Fibroblast of skin of back (primary cell): ENCODE results near the gene FOXL3.

Source experiments
- DNase-seq: peaks from one replicate; pipeline ENCODE4 v3.0.0-alpha.2; 2013

FOXL3 gene

DNA sequence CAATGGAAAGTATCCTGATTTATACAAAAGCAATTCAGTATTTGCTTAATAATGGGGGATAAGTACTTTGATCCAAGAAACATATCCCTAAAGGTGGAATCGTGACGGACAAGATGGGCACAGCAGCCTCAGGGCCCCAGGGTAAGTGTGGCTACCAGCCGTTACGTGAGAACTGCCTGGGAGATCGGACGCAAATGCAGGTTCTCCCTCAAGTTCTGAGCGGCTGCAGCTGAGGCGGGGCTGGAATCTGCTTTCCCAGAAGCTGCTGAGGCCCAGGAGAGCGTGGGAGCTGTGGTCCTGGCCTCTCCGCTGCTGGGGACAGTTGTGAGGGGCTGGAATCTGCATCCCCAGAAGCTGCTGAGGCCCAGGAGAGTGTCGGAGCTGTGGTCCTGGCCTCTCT is 13.5 kb downstream of the FOXL3 start:
- DNase-seq = no peak

DNA sequence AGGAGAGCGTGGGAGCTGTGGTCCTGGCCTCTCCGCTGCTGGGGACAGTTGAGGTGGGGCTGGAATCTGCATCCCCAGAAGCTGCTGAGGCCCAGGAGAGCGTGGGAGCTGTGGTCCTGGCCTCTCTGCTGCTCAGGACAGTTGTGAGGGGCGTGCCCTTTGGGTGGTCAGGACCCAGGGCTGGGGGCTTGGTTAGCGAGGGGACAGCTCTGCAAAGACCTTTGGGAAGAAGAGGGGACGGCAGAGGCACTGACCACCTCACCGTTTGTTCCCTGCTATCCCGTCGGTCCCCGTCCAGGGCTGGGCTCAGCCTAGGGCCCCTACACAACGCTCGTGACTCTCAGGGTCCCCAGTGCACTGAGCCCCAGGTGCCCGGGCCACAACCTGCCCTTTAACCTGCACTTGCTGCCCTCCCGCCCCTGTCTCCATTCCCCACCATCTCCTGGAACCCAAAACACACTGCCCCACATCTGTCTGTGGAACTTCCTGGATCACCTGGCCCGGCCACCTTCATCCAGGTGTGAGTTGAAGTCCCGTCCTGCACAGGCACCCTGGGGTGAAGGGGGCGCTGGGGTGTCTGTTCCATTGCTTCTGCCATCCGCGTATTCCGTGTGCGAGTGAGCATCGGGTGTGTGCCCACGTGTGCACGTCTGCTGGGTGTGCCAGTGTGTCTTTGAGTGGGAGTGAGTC is 14.1 kb downstream of the FOXL3 start:
- no peak for DNase-seq

DNA sequence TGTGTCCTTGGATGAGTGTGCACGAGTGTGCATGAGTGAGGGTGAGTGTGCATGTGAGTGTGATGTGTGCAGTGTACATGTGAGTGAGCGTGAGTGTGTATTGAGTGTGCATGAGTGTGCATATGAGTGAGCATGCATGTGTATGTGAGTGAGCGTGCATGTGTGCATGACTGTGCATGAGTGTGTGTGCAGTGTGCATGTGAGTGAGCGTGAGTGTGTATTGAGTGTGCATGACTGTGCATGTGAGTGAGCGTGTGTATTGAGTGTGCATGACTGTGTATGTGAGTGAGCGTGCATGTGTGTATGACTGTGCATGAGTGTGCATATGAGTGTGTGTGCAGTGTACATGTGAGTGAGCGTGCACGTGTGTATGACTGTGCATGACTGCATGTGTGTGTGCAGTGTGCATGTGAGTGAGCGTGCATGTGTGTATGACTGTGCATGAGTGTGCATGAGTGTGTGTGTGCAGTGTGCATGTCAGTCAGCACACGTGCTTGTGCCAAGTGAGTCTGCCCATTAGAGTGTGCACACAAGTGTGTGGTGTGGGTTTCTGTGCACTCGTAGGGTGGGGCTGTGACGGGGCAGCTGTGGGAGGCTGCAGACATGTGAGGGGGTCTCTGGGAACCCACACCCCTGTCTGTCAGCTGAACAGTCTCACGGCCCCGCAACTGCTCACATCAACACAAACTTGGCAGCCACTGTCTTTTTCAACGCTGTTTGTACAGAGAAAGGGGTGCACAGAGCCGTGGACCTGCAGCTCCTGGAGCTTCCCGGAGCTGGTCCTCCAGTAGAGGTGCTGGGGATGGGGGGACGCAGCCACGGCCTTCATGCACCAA is 14.8 kb downstream of the FOXL3 start:
- no peak for DNase-seq

DNA sequence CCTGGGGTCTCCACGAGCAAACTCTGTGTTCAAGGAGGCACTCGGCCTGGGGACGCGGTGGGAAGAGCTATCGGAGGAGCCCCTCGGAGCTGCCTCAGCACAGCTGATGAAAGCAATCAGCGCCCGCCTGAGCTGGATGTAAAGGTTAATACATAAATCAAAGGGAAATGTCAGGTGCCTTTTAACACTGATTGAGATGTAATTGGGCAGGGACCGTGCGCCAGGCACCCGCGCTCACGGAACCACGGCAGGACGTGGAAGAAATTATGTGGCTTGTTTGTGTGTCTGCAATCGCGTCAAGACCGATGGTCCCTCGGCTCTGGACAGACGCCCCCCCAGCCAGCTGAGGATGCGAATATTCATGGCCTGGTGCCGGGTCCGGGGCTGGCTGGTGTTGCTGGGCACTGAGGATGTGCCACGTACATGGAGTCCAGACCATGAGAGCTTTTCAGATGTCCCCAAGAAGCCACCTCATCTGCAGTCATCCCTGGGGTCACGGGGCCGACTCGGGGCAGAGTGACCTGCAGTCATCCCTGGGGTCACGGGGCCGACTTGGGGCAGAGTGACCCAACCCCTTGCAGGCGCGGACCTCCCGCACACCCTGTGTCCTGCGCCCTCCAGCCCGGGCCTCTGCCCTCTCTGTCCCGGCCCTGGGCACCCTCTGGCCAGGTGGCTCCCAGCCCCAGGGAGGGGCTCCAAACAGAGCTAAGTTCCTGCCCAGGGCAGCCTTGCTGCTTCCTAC is 15.6 kb downstream of the FOXL3 start:
- DNase-seq = no peak

DNA sequence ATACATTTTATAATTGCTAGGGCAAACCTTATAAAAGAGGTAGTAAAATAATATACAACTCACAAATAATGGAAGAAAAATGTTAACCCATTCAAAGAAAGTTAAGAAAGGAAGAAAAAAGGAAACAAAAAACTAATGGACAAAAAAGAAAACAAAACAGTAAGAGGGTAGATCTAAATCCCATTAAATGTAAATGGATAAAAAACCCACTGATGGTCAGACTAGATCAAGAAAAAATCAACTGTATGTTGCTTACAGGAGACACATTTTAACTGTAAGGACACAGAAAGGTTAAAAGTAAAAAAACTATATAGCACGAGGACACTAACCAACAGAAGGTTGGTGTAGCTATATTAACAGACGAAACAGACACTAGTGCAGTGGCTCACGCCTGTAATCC is 18.0 kb downstream of the FOXL3 start:
- no peak for DNase-seq

DNA sequence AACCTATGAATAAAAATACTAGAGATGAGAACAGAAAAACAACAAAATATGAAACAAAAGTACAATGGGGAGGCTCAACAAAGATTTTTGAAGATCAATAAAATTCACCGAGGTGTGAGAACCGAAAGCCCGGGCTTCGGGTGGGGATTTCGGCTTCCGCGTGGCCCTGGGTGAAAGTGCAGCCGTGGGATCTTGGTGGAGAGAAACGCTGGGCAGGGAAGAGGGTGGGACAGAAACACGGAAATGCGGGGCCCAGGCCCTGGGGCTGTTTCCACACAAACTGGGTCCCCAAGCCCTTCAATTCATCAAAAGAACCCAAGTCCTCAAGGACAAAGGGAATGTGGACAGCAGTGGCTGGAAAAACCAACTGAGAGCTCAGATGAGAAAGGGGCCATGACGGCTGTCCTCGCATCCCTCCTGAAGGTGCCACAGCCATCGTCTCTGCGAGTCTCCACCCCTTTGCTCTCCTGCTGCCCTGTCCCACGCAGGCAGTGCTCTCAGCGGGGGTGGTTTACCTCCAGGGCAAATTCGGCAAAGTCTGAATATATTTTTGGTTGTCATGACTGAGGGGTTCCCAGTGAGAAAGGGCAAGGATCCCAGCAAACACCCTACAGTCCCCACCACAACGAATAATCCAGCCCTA is 19.7 kb downstream of the FOXL3 start:
- no peak for DNase-seq

DNA sequence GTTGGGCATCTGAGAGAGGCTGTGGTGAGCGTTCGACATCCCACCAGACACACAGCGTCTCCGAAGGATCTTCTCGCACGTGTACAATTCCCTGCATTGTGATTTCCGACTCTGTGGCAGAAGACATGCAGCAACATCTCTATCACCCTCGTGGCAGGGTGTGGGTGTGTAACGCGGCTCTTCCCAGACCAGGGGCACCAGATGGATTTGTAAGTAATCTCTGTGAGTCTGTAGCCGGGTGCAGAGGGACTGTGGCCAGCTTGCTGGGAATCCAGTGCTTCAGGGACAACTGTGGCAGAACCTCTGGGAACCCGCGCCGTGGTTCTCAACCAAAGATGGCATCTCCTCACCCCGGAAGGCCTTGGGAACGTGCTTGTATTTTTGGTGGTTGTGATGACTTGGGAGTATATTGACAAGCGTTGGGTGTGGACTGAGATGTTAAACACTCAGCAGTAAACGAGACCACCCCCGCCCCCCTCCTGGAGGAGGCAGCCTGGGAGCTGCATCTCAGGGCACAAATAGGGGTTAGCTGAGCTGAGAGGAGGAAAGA is 21.2 kb downstream of the FOXL3 start:
- no peak for DNase-seq

DNA sequence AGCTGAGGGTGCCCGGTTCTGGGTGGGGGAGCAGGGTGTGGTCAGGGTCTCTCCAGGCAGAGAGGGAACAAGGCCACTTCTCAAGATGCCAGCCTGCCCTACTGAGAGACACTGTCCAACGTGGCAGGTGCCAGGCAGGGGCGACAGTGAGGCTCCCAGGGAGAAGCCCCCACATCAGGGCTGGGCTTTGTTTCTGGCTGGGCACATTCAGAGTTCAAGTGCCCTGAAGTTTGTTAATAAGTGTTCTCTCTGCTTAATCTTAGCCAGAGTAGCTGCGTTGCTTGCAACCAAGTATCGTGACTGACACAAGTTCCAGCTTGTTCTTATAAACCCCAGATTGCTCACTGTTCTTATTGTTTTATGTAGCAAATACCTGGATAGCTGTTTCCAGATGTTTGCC is 21.8 kb downstream of the FOXL3 start:
- DNase-seq = no peak

DNA sequence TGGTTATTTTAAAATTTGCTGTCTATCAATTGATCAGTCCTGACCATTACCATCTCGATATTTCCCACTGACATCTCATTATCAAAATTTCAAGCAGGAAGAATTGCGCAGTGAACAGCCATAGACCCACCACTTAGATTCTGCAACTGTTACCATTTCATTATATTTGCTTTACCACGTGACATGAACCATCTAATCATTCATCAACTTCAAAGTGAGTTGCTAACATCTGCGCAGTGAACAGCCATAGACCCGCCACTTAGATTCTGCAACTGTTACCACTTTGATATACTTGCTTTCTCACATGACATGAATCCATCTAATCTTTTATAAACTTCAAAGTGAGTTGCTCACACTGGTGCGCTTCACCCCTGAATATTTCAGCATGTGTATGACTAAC is 22.5 kb downstream of the FOXL3 start:
- no peak for DNase-seq

DNA sequence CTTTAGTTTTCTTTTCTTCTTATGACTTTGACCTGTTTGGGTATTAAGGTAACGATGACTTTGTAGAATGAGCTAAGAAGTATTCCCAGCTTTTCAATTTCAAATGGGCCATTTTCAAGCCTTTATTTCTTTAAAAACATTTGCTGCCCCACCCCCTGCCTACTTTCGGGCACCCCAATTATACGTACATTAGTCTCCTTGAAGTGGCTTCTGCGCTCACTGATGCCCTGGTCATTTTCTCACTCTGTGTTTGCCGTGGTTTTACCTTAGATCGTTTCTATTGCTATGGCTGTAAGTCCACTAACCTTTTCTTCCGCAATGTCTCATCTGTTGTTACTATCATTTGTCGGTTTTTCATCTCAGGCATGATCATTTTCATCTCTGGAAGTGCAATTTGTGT is 24.9 kb downstream of the FOXL3 start:
- DNase-seq = no peak

DNA sequence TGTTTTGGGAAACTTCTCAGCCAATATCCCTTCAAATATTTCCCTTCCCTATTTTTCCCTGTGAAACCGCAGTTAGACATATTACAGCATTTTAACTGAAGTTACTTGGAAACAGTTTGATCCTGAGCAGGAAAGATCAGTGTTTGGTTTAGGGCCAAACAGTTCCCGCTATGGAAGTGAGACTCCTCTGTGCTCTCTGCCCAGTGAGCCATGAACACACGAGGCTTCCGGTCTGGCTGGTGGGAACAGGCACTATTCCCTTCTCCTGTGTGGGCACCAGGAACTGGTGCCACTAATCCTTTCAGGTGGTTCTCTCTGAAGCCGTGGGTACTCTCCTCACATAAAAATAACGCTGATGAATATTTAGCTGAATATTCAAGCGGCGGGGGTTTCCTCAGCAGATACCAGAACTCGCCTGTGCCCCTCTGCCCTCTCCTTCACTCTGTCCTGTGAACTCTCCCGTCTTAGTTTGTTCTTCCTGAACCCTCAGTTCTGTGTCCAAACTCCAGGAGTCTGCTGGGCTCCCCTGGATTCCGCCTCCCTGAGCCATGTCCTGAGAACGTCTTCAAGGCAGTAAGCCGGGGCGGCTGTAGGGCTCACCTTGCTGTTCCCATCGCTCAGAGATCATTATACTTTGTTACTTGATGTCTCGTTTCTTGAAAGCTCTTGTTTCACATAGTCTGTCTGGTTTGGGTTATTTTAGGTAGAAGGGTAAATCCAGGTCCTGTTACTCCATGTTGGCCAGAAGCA is 25.7 kb downstream of the FOXL3 start:
- no peak for DNase-seq

DNA sequence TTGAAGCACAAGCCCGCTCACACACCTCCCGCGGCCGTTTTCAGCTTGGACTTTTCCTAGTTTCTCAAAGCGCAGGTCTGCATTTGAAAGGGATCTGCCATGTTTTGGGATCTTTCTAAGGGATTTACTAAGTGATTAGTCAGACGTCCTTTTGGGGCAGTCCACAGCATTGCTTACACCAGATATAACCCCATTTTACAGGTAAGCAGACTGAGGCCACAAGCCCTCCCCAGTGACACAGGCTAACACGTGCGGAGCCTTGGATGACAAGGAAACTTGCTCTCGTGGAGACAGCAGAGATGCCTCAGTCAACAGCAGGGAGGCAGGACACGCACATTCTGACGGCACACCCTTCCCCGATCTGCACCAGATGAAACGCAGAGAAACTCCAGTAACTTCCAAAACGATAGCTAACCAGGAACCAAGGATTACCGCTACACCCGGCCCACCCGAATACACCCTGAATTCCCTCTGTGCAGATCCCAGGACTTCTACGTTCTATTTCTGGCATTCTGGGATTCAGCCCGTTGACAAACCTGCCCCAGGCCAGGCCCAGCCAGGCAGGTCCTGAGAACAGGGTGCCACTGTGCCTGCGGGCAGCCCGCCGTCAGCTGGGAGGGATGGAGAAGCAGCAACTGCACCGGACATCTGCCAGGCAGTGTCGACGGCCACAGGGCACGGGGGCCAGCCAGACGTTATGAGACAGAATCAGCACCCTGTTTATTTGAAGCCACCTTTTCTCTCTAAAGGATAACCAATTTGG is 27.9 kb downstream of the FOXL3 start:
- DNase-seq = no peak

DNA sequence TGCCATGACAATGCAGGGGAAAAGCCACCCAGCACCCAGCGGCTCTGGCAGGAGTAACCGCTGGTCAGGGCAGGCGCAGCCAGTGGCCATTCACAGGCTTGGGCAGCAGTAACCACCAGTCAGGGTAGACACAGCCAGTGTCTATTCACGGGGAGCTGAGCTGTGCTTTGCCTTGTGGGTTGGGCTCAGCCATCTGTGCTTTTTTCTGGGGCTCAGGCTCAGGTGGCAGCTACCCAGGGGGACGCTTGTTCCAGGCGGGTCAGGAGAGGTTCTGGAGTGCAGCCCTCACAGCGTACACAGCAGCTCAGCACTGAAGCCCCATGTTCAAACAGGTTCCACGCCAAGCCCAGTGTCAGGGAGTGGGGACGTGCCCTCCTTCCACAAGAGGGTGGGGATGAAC is 28.5 kb downstream of the FOXL3 start:
- no peak for DNase-seq

DNA sequence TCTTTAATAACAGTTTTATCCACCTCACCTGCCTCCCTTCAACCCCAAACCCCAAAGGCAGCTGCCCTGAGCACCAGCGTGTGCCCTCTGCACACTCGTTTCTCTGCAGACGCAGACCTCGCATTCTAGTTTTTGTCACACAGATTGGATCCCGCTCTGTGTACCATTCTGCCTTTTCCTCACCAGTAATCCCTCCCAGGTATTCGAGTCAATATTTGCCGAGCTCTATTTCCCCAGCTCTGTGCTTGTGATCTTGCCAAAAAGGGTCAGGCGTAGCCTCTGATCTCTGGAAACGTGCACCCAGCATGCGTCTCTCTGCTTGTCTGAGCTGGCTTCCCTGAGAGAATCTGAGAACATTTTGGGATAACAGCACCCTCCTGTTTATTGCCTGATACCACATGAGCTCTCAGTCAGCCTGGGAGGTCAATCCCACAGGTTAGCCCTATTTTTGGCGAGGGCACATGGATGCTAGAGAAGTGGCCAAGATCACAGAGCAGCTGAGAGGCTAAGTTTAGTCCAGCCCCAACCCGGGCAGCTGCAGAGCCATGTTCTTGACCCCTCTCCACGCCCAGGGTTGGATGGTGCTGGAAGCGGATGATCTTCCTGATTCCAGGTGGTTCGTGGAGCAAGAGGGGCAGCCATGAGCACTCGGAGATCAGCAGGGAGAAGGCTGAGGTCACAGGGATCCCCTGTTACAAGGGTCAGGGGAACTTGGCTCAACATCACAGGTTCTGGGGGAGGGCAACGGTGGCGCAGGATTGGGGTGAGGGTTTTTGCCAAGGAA is 29.1 kb downstream of the FOXL3 start:
- DNase-seq = no peak

DNA sequence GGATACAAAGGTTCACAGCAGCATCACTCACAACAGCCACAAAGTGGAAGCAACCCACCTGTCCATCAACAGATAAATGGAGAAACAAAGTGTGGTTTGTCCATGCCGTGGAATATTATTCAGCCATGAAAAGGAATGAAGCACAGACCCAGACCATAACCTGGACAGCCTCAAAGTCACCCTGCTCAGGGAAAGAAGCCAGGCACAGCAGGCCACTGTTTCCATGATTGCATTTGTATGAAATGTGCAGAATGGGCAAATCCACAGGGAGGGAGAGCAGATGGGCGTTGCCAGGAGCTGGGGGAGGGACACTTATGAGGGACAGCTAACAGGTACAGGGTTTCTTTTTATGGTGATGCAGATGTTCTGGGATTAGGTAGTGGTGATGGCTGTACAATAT is 30.3 kb downstream of the FOXL3 start:
- no peak for DNase-seq

DNA sequence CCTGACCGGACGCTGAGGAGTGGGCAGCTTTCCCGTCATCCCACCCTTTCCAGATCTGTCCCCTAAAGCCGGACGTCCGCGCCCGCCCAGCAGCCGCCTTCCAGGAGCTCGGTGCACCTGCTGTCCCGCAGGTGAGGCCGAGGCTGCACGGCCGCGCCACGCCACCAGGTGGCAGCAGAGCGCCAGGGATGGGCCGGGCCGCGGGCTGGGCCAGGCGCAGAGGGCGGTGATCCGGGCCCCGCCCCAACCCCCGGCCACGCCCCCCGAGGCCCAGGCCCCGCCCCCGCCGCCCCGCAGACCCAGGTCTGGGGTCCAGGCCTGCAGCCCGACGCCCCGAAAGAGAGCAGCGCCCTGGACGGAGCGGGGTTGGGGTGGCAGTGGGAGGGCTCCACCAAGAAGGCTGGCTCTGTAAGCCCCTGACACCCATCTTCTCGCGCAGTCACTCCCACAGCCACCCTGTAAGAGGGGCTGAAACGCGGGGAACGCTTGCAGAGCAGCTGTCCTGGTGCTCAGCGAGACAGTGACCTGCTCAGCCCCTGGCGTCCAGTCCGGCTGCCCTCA is 32.2 kb downstream of the FOXL3 start:
- peak; percentile 18 for DNase-seq

DNA sequence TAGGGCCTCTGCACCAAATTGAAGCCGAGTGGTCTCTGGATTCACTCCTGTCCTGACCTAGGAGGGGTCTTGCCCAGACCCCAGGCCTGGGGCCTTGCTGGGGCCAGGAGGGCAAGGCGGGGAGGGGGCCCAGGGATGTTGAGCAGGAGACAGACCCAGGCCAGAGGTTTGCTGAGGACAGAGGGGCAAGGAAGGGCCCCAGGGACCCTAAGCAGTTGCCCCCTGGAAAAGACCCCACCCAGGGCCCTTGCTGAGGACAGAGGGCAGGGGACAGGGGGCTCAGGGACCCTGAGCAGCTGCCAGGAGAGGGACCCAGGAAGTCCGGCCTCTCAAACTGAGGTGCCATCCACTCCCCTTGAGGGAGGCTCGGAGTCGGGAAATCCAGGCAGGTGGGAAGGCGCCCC is 32.7 kb downstream of the FOXL3 start:
- no peak for DNase-seq

DNA sequence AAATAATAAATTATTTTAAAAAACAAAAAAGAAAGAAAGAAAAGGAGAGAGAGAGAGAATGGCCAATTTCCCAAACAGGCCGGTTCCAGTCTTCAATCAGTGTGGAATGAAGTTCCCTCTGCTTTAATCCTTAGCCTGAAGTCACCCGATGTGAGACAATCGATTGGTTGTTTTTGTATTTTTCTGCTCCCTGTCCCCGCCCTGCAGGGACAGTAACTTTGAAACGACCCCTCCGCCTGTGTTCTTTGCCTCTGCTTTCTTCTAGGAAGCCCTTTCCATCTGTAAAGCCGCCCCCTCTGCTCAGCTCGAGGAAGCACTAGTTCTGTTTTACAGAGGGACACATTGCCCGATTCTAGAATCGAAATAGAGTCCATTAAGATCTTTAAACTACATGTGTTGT is 33.4 kb downstream of the FOXL3 start:
- no peak for DNase-seq

DNA sequence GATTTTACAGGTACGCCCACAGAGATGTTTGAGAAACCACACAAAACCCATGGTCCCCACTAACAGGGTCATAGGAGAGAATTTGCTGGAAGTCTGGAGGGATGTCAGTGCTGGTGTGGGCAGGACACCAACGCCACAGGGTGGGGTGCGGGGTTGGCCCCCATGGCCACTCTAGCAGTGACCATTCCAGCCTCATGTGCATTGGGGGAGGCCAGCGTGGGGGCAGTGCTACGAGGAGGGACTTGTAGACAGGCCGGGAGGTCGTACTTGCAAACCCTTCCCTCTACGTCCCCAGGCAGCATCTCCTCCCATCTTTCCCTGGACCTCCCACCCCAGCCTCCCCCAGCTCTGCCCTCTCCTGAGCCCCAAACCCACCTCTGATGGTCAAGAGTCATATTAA is 34.0 kb downstream of the FOXL3 start:
- DNase-seq = no peak
